Thyroid gland (tissue), 4 donors: ENCODE measurements around the gene PRM1. TPM values are rescaled to one million over a fixed set of nuclear protein-coding genes. Genes with fewer than 3 reads are reported as not detected.

ENCODE experiments used
- DNase-seq, 2 donors: peaks; one replicate each; pipeline ENCODE4 v3.0.0-alpha.2; 2019
- H3K27ac ChIP-seq, 3 donors: fragments of 200-600 bp; sonication (generic); 1 replicate in 2 of 3; 2 replicates in 1 of 3; pipeline ENCODE4 v1.5.1; 2016 to 2019; ENCODE audit warnings: mild to moderate bottlenecking in 1 of 3, moderate library complexity in 1 of 3
- H3K27me3 ChIP-seq: fragments of 200-600 bp; sonication (generic); one replicate; pipeline ENCODE4 v1.5.1; 2019
- H3K36me3 ChIP-seq, 2 donors: fragments of 200-600 bp; sonication (generic); one replicate each; pipeline ENCODE4 v1.5.1; 2016 to 2019
- H3K4me1 ChIP-seq, 2 donors: fragments of 200-600 bp; sonication (generic); one replicate each; pipeline ENCODE4 v1.5.1; 2017 to 2019
- H3K4me3 ChIP-seq, 3 donors: fragments of 200-600 bp; sonication (generic); replicated peaks in 1 of 3; 1 replicate in 2 of 3; 2 replicates in 1 of 3; pipeline ENCODE4 v1.5.1; 2016; ENCODE audit warnings: mild to moderate bottlenecking in 1 of 3
- H3K9me3 ChIP-seq: fragments of 200-600 bp; sonication (generic); one replicate; pipeline ENCODE4 v1.5.1; 2017
- POLR2A ChIP-seq, 2 donors: fragments of 450-650 bp; IDR thresholded peaks; one replicate each; pipeline ENCODE4 v1.6.1; 2017; ENCODE audit warnings: antibody characterized with exemption in 2 of 2, mild to moderate bottlenecking in 2 of 2, moderate library complexity in 1 of 2
- WGBS, 2 donors: methylation state at CpG; one replicate each; pipeline ENCODE4 v1.1.5; 2017; 5-methylcytosine and 5-hydroxymethylcytosine counted together
- intact Hi-C: fragments of 100-400 bp; cut with DNase I; formaldehyde crosslinking; loops from one replicate; pipeline ENCODE4 v1.15.1; 2023
- total RNA-seq, 4 donors: library from RNA; depleted of rRNA; stranded (reverse); fragments of >200 nt; gene quantifications; one replicate each; pipeline ENCODE4 v1.2.3, GENCODE V29; 2016
- TF ChIP-seq, protein P1 (sequence below), 6 experiments: fragments of 200-600 bp in 3 of 6; fragments of 450-650 bp in 3 of 6; sonication (generic) in 3 of 6; IDR thresholded peaks; one replicate each; pipeline ENCODE4 v1.5.1; 2016 to 2019; ENCODE audit warnings: antibody characterized with exemption in 6 of 6, mild to moderate bottlenecking in 2 of 6, inconsistent platforms in 1 of 6, moderate library complexity in 1 of 6

PRM1 gene
- total RNA-seq, 4 donors from 2014 or later, result 13.7 to 335 TPM; not detected in 2

DNA sequence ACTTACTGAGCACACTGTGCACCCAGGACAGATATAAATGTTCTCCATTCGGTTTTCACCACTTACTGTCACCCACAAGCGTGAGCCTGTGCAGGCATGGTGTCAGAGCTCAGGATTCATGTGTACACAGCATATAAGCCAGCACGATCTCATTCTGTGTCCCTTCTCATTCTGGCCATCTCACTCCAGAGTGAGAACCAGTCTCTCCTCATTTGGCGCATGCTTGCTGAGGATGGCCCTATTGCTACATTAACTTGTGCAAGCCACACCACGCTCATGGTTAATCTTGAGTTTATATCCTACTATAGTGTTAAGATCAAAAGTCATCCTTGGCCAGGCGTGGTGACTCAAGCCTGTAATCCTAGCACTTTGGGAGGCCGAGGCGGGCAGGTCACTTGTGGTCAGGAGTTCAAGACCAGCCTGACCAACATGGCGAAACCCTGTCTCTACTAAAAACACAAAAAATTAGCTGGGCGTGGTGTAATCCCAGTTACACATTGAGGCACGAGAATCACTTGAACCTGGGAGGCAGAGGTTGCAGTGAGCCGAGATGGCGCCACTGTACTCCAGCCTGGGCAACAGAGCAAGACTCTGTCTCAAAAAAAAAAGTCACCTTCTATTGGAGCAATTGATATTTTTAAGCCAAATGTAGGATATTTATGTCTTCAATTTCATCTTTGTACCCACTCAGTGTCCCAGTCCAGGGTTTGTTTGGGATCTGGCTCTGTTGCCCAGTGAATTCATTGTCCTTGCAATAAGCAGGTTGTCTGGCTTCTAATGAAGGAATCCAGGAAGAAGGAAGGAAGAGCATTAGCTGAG lies 46.0 kb downstream of the PRM1 start:
- Histone ChIP-seq H3K9me3 (no peaks in the 10 kb centered on the region), H3K27me3 (no peaks in the 10 kb centered on the region), H3K27ac (no peak overlapping the region), H3K4me3 (no peak overlapping the region), H3K36me3 (no peaks in the 10 kb centered on the region), H3K4me1 (peaks cover 0 to 12% of the 10 kb centered on the region in 2 donors)
- TF ChIP-seq, protein P1, sequence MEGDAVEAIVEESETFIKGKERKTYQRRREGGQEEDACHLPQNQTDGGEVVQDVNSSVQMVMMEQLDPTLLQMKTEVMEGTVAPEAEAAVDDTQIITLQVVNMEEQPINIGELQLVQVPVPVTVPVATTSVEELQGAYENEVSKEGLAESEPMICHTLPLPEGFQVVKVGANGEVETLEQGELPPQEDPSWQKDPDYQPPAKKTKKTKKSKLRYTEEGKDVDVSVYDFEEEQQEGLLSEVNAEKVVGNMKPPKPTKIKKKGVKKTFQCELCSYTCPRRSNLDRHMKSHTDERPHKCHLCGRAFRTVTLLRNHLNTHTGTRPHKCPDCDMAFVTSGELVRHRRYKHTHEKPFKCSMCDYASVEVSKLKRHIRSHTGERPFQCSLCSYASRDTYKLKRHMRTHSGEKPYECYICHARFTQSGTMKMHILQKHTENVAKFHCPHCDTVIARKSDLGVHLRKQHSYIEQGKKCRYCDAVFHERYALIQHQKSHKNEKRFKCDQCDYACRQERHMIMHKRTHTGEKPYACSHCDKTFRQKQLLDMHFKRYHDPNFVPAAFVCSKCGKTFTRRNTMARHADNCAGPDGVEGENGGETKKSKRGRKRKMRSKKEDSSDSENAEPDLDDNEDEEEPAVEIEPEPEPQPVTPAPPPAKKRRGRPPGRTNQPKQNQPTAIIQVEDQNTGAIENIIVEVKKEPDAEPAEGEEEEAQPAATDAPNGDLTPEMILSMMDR (IDR thresholded peaks at IDR 0.05), result no peak
- intact Hi-C loops, result no loop called here
- DNase-seq, result no peak
- 94 to 96% methylated on average over 13 of the region's 13 CpGs for WGBS, 2 donors

- Histone ChIP-seq H3K27ac (no peak overlapping the region), H3K4me3 (no peak overlapping the region), H3K4me1 (peaks cover 0 to 12% of the 10 kb centered on the region in 2 donors), H3K27me3 (no peaks in the 10 kb centered on the region), H3K9me3 (no peaks in the 10 kb centered on the region), H3K36me3 (no peaks in the 10 kb centered on the region)
- TF ChIP-seq, protein P1 (IDR thresholded peaks at IDR 0.05), result no peak
- no peak for TF ChIP-seq POLR2A (IDR thresholded peaks at IDR 0.05)
- intact Hi-C loops, result no loop called here
- DNase-seq, result no peak
- 74 to 86% methylated on average over 8 of the region's 8 CpGs for WGBS, 2 donors
Observed at GRCh38 chr16:11233727-11234376, 47.3 kb downstream of the PRM1 start.

GRCh38 chr16:11232852-11233726 lies 48.0 kb downstream of the PRM1 start:
- Histone ChIP-seq H3K36me3 (no peaks in the 10 kb centered on the region), H3K9me3 (no peaks in the 10 kb centered on the region), H3K4me1 (peaks cover 0 to 12% of the 10 kb centered on the region in 2 donors), H3K27me3 (no peaks in the 10 kb centered on the region), H3K4me3 (no peak overlapping the region), H3K27ac (peak overlapping the region in 2 of 3 donors; percentile 1 to 17)
- TF ChIP-seq POLR2A (IDR thresholded peaks at IDR 0.05), result no peak
- TF ChIP-seq, protein P1 (IDR thresholded peaks at IDR 0.05), result no peak
- 70 to 76% methylated on average over 6 to 27 of the region's 35 CpGs for WGBS, 2 donors
- intact Hi-C loops, result no loop called here
- DNase-seq, result peak; percentile 22 to 28

DNA sequence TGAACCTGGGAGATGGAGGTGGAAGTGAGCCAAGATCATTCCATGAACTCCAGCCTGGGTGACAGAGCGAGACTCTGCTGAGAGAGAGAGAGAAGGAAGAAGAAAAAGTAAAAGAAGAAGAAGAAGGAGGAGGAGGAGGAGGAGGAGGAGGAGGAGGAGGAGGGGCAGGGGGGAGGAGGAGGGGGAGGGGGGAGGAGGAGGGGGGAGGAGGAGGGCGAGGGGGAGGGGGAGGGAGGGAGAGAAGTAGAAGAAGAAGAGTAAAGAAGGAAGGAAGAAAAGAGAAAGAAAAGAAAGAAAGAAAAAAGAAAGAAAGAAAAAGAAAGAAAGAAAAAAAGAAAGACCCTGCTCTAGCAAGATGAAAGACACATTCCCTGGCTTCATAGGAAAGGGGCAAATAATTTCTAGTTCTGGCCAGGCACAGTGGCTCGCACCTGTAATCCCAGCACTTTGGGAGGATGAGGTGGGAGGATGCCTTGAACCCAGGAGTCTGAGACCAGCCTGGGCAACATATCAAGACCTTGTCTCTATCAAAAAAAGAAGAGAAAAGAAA lies 48.8 kb downstream of the PRM1 start:
- H3K27me3 ChIP-seq, result no peaks in the 10 kb centered on the region
- peak overlapping the region in 2 of 3 donors; percentile 1 to 17 for H3K27ac ChIP-seq
- TF ChIP-seq POLR2A (IDR thresholded peaks at IDR 0.05), result no peak
- TF ChIP-seq, protein P1 (IDR thresholded peaks at IDR 0.05), result no peak
- no peaks in the 10 kb centered on the region for H3K36me3 ChIP-seq
- no peak overlapping the region for H3K4me3 ChIP-seq
- DNase-seq, result no peak
- peaks cover 0 to 7% of the 10 kb centered on the region in 2 donors for H3K4me1 ChIP-seq
- intact Hi-C loops, result no loop called here
- no peaks in the 10 kb centered on the region for H3K9me3 ChIP-seq
- WGBS, 2 donors, result 85 to 86% methylated on average over 2 of the region's 3 CpGs
